ENCODE measurements around the gene NPPA.

Gene NPPA

GRCh38 chr1:11842154-11843041, 5.2 kb downstream of the NPPA start:
- no peak for DNase-seq (ENCODE audit: low read depth)

- no peak for DNase-seq (ENCODE audit: low read depth)
Observed at GRCh38 chr1:11841245-11842153, 6.1 kb downstream of the NPPA start.

GRCh38 chr1:11839727-11840705, 7.6 kb downstream of the NPPA start:
- no peak for DNase-seq (ENCODE audit: low read depth)

GRCh38 chr1:11838349-11839272, 9.0 kb downstream of the NPPA start:
- DNase-seq (ENCODE audit: low read depth): peak; percentile 50

- no peak for DNase-seq (ENCODE audit: low read depth)
Observed at GRCh38 chr1:11837767-11838348, 9.7 kb downstream of the NPPA start.

GRCh38 chr1:11836955-11837766, 10.4 kb downstream of the NPPA start:
- no peak for DNase-seq (ENCODE audit: low read depth)

GRCh38 chr1:11835441-11836225, 11.9 kb downstream of the NPPA start:
- no peak for DNase-seq (ENCODE audit: low read depth)

- DNase-seq (ENCODE audit: low read depth): no peak
Observed at GRCh38 chr1:11833900-11834299, 13.7 kb downstream of the NPPA start.

GRCh38 chr1:11833497-11833896, 14.1 kb downstream of the NPPA start:
- no peak for DNase-seq (ENCODE audit: low read depth)

- no peak for DNase-seq (ENCODE audit: low read depth)
Observed at GRCh38 chr1:11831945-11832725, 15.4 kb downstream of the NPPA start.

GRCh38 chr1:11828511-11828910, 19.1 kb downstream of the NPPA start:
- no peak for DNase-seq (ENCODE audit: low read depth)

GRCh38 chr1:11826946-11827345, 20.6 kb downstream of the NPPA start:
- DNase-seq (ENCODE audit: low read depth): no peak

GRCh38 chr1:11825131-11825530, 22.5 kb downstream of the NPPA start:
- no peak for DNase-seq (ENCODE audit: low read depth)

GRCh38 chr1:11823366-11824137, 24.0 kb downstream of the NPPA start:
- DNase-seq (ENCODE audit: low read depth): no peak

- DNase-seq (ENCODE audit: low read depth): no peak
Observed at GRCh38 chr1:11822091-11822490, 25.5 kb downstream of the NPPA start.

GRCh38 chr1:11817192-11817591, 30.4 kb downstream of the NPPA start:
- DNase-seq (ENCODE audit: low read depth): no peak

- no peak for DNase-seq (ENCODE audit: low read depth)
Observed at GRCh38 chr1:11813021-11813420, 34.6 kb downstream of the NPPA start.

Data from stimulated activated CD4-positive, alpha-beta T cell treated with anti-CD3 and anti-CD28 coated beads, Interleukin-2, amount 100 ng/mL, for 4 hours (primary cell).